IPS-NIHi11 (cell line): ENCODE measurements around the gene ARMC9.
"Not testable (repeated sequence)": the region's sequence is repeated elsewhere in the genome, so short reads cannot be mapped to it uniquely, and the experiment has no call there.

Experiments used
- DNase-seq: peaks from one replicate; pipeline ENCODE4 v3.0.0; 2012; ENCODE audit warnings: mixed read lengths, low spot score

The ARMC9 gene

GRCh38 chr2:231364061-231364460 is 165.6 kb downstream of the ARMC9 start:
- DNase-seq, result no peak

GRCh38 chr2:231364961-231365810 is 166.8 kb downstream of the ARMC9 start:
- no peak for DNase-seq

GRCh38 chr2:231367178-231367577 is 168.7 kb downstream of the ARMC9 start:
- no peak for DNase-seq

- DNase-seq, result peak; percentile 69
Observed at GRCh38 chr2:231369580-231370428, 171.4 kb downstream of the ARMC9 start.

GRCh38 chr2:231370429-231370748 is 172.0 kb downstream of the ARMC9 start:
- DNase-seq, result no peak

- DNase-seq, result peak; percentile 83
Observed at GRCh38 chr2:231370749-231371429, 172.5 kb downstream of the ARMC9 start.

GRCh38 chr2:231371430-231372054 is 173.1 kb downstream of the ARMC9 start:
- no peak for DNase-seq

- DNase-seq, result no peak
Observed at GRCh38 chr2:231372326-231372725, 173.9 kb downstream of the ARMC9 start.

- no peak for DNase-seq
Observed at GRCh38 chr2:231373184-231373583, 174.8 kb downstream of the ARMC9 start.

GRCh38 chr2:231373786-231374349 is 175.4 kb downstream of the ARMC9 start:
- DNase-seq, result no peak

GRCh38 chr2:231374771-231375170 is 176.3 kb downstream of the ARMC9 start:
- no peak for DNase-seq

- DNase-seq, result not testable (repeated sequence)
Observed at GRCh38 chr2:231375994-231376615, 177.7 kb downstream of the ARMC9 start.

GRCh38 chr2:231376857-231377256 is 178.4 kb downstream of the ARMC9 start:
- DNase-seq, result no peak

GRCh38 chr2:231378026-231378722 is 179.7 kb downstream of the ARMC9 start:
- DNase-seq, result no peak

GRCh38 chr2:231379266-231380215 is 181.1 kb downstream of the ARMC9 start:
- DNase-seq, result no peak

- DNase-seq, result no peak
Observed at GRCh38 chr2:231380307-231380706, 181.9 kb downstream of the ARMC9 start.

GRCh38 chr2:231380991-231381847 is 182.8 kb downstream of the ARMC9 start:
- no peak for DNase-seq

- no peak for DNase-seq
Observed at GRCh38 chr2:231382116-231382515, 183.7 kb downstream of the ARMC9 start.
